Endodermal cell (in vitro differentiated cells): ENCODE data around the gene FBRSL1. TPM values are rescaled to one million over a fixed set of nuclear protein-coding genes. Genes with fewer than 3 reads are reported as not detected.

ENCODE experiments used
- DNase-seq: peaks from one replicate; pipeline ENCODE4 v3.0.0-alpha.2; 2017
- H3K27ac ChIP-seq: 2 replicates; pipeline ENCODE4 v1.5.1; 2013; ENCODE audit warnings: mild to moderate bottlenecking, low read depth, low read length, moderate library complexity
- H3K27me3 ChIP-seq: 2 replicates; pipeline ENCODE4 v1.6.1; 2013; ENCODE audit warnings: mild to moderate bottlenecking, low read length, moderate library complexity; ENCODE audit not compliant: insufficient read depth, control insufficient read depth, poor library complexity, severe bottlenecking
- H3K36me3 ChIP-seq: 2 replicates; pipeline ENCODE4 v1.7.0; 2013; ENCODE audit warnings: mild to moderate bottlenecking, low read length, moderate library complexity; ENCODE audit not compliant: control insufficient read depth, insufficient read depth
- H3K4me1 ChIP-seq: one replicate; pipeline ENCODE4 v1.7.0; 2013; ENCODE audit warnings: low read length; ENCODE audit not compliant: control insufficient read depth, insufficient read depth
- H3K4me3 ChIP-seq: 2 replicates; pipeline ENCODE4 v1.5.1; 2013; ENCODE audit warnings: mild to moderate bottlenecking, low read length, moderate library complexity
- H3K9ac ChIP-seq: 2 replicates; pipeline ENCODE4 v1.6.1; 2013; ENCODE audit warnings: mild to moderate bottlenecking, low read length, moderate library complexity; ENCODE audit not compliant: poor library complexity, severe bottlenecking; ENCODE audit errors: extremely low read depth
- H3K9me3 ChIP-seq: 2 replicates; pipeline ENCODE4 v1.6.1; 2013; ENCODE audit warnings: mild to moderate bottlenecking, low read length, moderate library complexity; ENCODE audit not compliant: control insufficient read depth
- H3K27ac Mint-ChIP-seq: 2 replicates; pipeline ENCODE4 v1.8.0; 2020; ENCODE audit warnings: mixed read lengths
- H3K27me3 Mint-ChIP-seq: 2 replicates; pipeline ENCODE4 v1.8.0; 2021; ENCODE audit warnings: mild to moderate bottlenecking, mixed read lengths; ENCODE audit not compliant: insufficient read depth
- H3K36me3 Mint-ChIP-seq: 2 replicates; pipeline ENCODE4 v1.8.0; 2020; ENCODE audit warnings: low read depth, mixed read lengths
- H3K4me1 Mint-ChIP-seq: 2 replicates; pipeline ENCODE4 v1.8.0; 2020; ENCODE audit warnings: mixed read lengths
- H3K4me3 Mint-ChIP-seq: 2 replicates; pipeline ENCODE4 v1.8.0; 2020; ENCODE audit warnings: mild to moderate bottlenecking, moderate library complexity, mixed read lengths
- H3K9me3 Mint-ChIP-seq: 2 replicates; pipeline ENCODE4 v1.8.0; 2020; ENCODE audit warnings: mild to moderate bottlenecking, mixed read lengths
- CTCF ChIP-seq: fragments of 200-600 bp; sonication (generic); conservative IDR thresholded peaks from 2 replicates; pipeline ENCODE4 v1.5.0; 2021; ENCODE audit warnings: antibody characterized with exemption, mild to moderate bottlenecking
- WGBS, 2 experiments: methylation state at CpG; one replicate each; pipeline versions ENCODE4 v1.1.5 to v1.1.7; 2013; ENCODE audit warnings: missing lambda C conversion rate in 2 of 2, mixed read lengths in 1 of 2; ENCODE audit not compliant: insufficient coverage in 1 of 2, insufficient read length in 1 of 2; 5-methylcytosine and 5-hydroxymethylcytosine counted together
- total RNA-seq, 2 donors: library from RNA; stranded (reverse); fragmentation: NEBNext Ultra II Directional in 1 of 2; extraction: Animal tissue kit (Norgen Biotek cat#: 25700) in 1 of 2; gene quantifications; 2 replicates in 1 of 2; 3 replicates in 1 of 2; pipeline ENCODE4 v1.2.1, GENCODE V29; 2021

FBRSL1 gene
- total RNA-seq, 2 donors from 2014 or later = 74.9 to 92.3 TPM

DNA sequence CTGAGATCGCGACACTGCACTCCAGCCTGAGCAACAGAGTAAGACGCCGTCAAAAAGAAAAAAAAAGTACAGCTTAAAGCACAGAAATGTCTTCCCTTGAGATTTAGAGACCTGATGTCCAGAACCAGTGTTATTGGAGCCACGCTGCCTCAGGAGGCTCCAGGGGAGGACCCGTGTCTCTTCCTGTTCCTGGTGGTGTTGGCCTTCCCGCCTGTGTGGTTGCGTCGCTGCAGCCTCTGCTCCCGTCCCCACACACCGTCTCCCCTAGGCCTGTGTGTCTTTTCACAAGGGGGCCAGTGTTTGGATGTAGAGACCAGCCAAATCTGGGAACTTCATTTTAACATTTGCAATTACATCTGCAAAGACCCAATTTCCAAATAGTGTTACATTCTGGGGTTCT is 8.6 kb upstream of the FBRSL1 start:
- no peaks in the 10 kb centered on the region for H3K9me3 Mint-ChIP-seq
- WGBS, 2 experiments = 88 to 91% methylated on average over 9 to 11 of the region's 11 CpGs
- no peak for DNase-seq
- H3K27ac Mint-ChIP-seq = no peak overlapping the region
- no peaks in the 10 kb centered on the region for H3K4me1 ChIP-seq
- peaks cover 41% of the 10 kb centered on the region for H3K27me3 ChIP-seq
- H3K36me3 ChIP-seq = no peaks in the 10 kb centered on the region
- no peak overlapping the region for H3K4me3 Mint-ChIP-seq
- no peak overlapping the region for H3K27ac ChIP-seq
- no peaks in the 10 kb centered on the region for H3K4me1 Mint-ChIP-seq
- H3K27me3 Mint-ChIP-seq = peaks cover 82% of the 10 kb centered on the region
- TF ChIP-seq CTCF = no peak
- no peaks in the 10 kb centered on the region for H3K9me3 ChIP-seq
- no peak overlapping the region for H3K4me3 ChIP-seq
- no peaks in the 10 kb centered on the region for H3K36me3 Mint-ChIP-seq
- no peak overlapping the region for H3K9ac ChIP-seq

GRCh38 chr12:132481771-132482745 is 7.9 kb upstream of the FBRSL1 start:
- no peak for TF ChIP-seq CTCF
- Histone ChIP-seq H3K27me3 (peaks cover 48% of the 10 kb centered on the region), H3K9me3 (no peaks in the 10 kb centered on the region), H3K27ac (no peak overlapping the region), H3K9ac (no peak overlapping the region), H3K36me3 (no peaks in the 10 kb centered on the region), H3K4me3 (no peak overlapping the region), H3K4me1 (no peaks in the 10 kb centered on the region)
- H3K4me3 Mint-ChIP-seq = no peak overlapping the region
- H3K4me1 Mint-ChIP-seq = no peaks in the 10 kb centered on the region
- no peaks in the 10 kb centered on the region for H3K36me3 Mint-ChIP-seq
- H3K27me3 Mint-ChIP-seq = peaks cover 82% of the 10 kb centered on the region
- H3K9me3 Mint-ChIP-seq = no peaks in the 10 kb centered on the region
- H3K27ac Mint-ChIP-seq = no peak overlapping the region
- 83 to 88% methylated on average over 23 to 31 of the region's 31 CpGs for WGBS, 2 experiments
- DNase-seq = no peak

- WGBS, 2 experiments = 81 to 85% methylated on average over 8 to 9 of the region's 9 CpGs
- Mint-ChIP-seq H3K9me3 (no peaks in the 10 kb centered on the region), H3K4me3 (no peak overlapping the region), H3K36me3 (no peaks in the 10 kb centered on the region), H3K27ac (no peak overlapping the region), H3K4me1 (no peaks in the 10 kb centered on the region), H3K27me3 (peaks cover 85% of the 10 kb centered on the region)
- H3K9me3 ChIP-seq = no peaks in the 10 kb centered on the region
- peaks cover 55% of the 10 kb centered on the region for H3K27me3 ChIP-seq
- H3K4me1 ChIP-seq = no peaks in the 10 kb centered on the region
- H3K9ac ChIP-seq = no peak overlapping the region
- H3K27ac ChIP-seq = no peak overlapping the region
- no peaks in the 10 kb centered on the region for H3K36me3 ChIP-seq
- no peak for DNase-seq
- TF ChIP-seq CTCF = no peak
- H3K4me3 ChIP-seq = no peak overlapping the region
Measured at GRCh38 chr12:132482771-132483170, 7.2 kb upstream of the FBRSL1 start.
